H9 (cell line): ENCODE results near the gene PNRC2. TPM values are rescaled to one million over a fixed set of nuclear protein-coding genes. Genes with fewer than 3 reads are reported as not detected.
"Not testable (repeated sequence)": the region's sequence is repeated elsewhere in the genome, so short reads cannot be mapped to it uniquely, and the experiment has no call there.

ENCODE experiments used
- DNase-seq: peaks from one replicate; pipeline ENCODE4 v3.0.0-alpha.2; 2017
- H2AFZ ChIP-seq: one replicate; pipeline ENCODE4 v1.6.1; 2013; ENCODE audit warnings: mild to moderate bottlenecking, low read length, control low read depth, moderate library complexity
- H2AK5ac ChIP-seq: 2 replicates; pipeline ENCODE4 v1.6.1; 2013; ENCODE audit warnings: low read length, control low read depth, mixed read lengths; ENCODE audit not compliant: insufficient read length
- H2BK120ac ChIP-seq: one replicate; pipeline ENCODE4 v1.6.1; 2013; ENCODE audit warnings: low read depth, mild to moderate bottlenecking, low read length, control low read depth, inconsistent platforms; ENCODE audit not compliant: poor library complexity, severe bottlenecking
- H2BK12ac ChIP-seq: 2 replicates; pipeline ENCODE4 v1.6.1; 2013; ENCODE audit warnings: low read length, control low read depth, mixed read lengths, low read depth; ENCODE audit not compliant: insufficient read length
- H2BK15ac ChIP-seq: 2 replicates; pipeline ENCODE4 v1.6.1; 2013; ENCODE audit warnings: low read depth, low read length, control low read depth
- H2BK20ac ChIP-seq: one replicate; pipeline ENCODE4 v1.6.1; 2013; ENCODE audit warnings: low read depth, mild to moderate bottlenecking, low read length, control low read depth, inconsistent platforms; ENCODE audit not compliant: poor library complexity, severe bottlenecking
- H2BK5ac ChIP-seq: 2 replicates; pipeline ENCODE4 v1.6.1; 2013; ENCODE audit warnings: low read length, control low read depth, mixed read lengths; ENCODE audit not compliant: insufficient read length
- H3K14ac ChIP-seq: 2 replicates; pipeline ENCODE4 v1.6.1; 2013; ENCODE audit warnings: low read length, control low read depth; ENCODE audit not compliant: insufficient read depth
- H3K18ac ChIP-seq: 2 replicates; pipeline ENCODE4 v1.6.1; 2013; ENCODE audit warnings: low read depth, mild to moderate bottlenecking, mixed read lengths, low read length, control low read depth; ENCODE audit not compliant: insufficient read length
- H3K23ac ChIP-seq: 2 replicates; pipeline ENCODE4 v1.6.1; 2013; ENCODE audit warnings: low read length, control low read depth, mixed read lengths, low read depth; ENCODE audit not compliant: insufficient read length
- H3K23me2 ChIP-seq: 2 replicates; pipeline ENCODE4 v1.6.1; 2013; ENCODE audit warnings: low read depth, mild to moderate bottlenecking, mixed read lengths, low read length, control low read depth; ENCODE audit not compliant: insufficient read length, poor library complexity, severe bottlenecking
- H3K27ac ChIP-seq: 2 replicates; pipeline ENCODE4 v1.5.1; 2013; ENCODE audit warnings: low read length, control low read depth, mixed read lengths, low read depth; ENCODE audit not compliant: insufficient read length
- H3K27me3 ChIP-seq: 2 replicates; pipeline ENCODE4 v1.6.1; 2013; ENCODE audit warnings: low read length, control low read depth, inconsistent platforms; ENCODE audit not compliant: insufficient read depth
- H3K4ac ChIP-seq: 2 replicates; pipeline ENCODE4 v1.6.1; 2013; ENCODE audit warnings: low read depth, mild to moderate bottlenecking, control low read depth, inconsistent platforms, low read length, moderate library complexity
- H3K4me1 ChIP-seq: 2 replicates; pipeline ENCODE4 v1.6.1; 2013; ENCODE audit warnings: low read length, control low read depth, inconsistent platforms; ENCODE audit not compliant: insufficient read depth
- H3K4me2 ChIP-seq: 2 replicates; pipeline ENCODE4 v1.6.1; 2013; ENCODE audit warnings: low read length, control low read depth, mixed read lengths; ENCODE audit not compliant: insufficient read length, insufficient read depth
- H3K56ac ChIP-seq: 2 replicates; pipeline ENCODE4 v1.6.1; 2013; ENCODE audit warnings: low read depth, mild to moderate bottlenecking, mixed read lengths, low read length, control low read depth; ENCODE audit not compliant: insufficient read length
- H3K79me1 ChIP-seq: 2 replicates; pipeline ENCODE4 v1.6.1; 2013; ENCODE audit warnings: low read depth, mild to moderate bottlenecking, moderate library complexity, low read length, control low read depth, inconsistent platforms; ENCODE audit not compliant: insufficient read depth, poor library complexity, severe bottlenecking
- H3K79me2 ChIP-seq: 2 replicates; pipeline ENCODE4 v1.6.1; 2013; ENCODE audit warnings: low read length, control low read depth, inconsistent platforms; ENCODE audit not compliant: insufficient read depth
- H3K9ac ChIP-seq: 2 replicates; pipeline ENCODE4 v1.6.1; 2013; ENCODE audit warnings: low read length, control low read depth, mixed read lengths; ENCODE audit not compliant: insufficient read length; ENCODE audit errors: extremely low read depth
- H3K9me3 ChIP-seq: one replicate; pipeline ENCODE4 v1.6.1; 2013; ENCODE audit warnings: low read depth, low read length, inconsistent platforms; ENCODE audit not compliant: control insufficient read depth
- H3T11ph ChIP-seq: one replicate; pipeline ENCODE4 v1.6.1; 2013; ENCODE audit warnings: mild to moderate bottlenecking, low read length, control low read depth, inconsistent platforms
- H4K20me1 ChIP-seq: one replicate; pipeline ENCODE4 v1.6.1; 2013; ENCODE audit not compliant: control insufficient read depth, insufficient read length, insufficient read depth
- H4K5ac ChIP-seq: 2 replicates; pipeline ENCODE4 v1.6.1; 2013; ENCODE audit warnings: low read depth, mild to moderate bottlenecking, mixed read lengths, low read length, control low read depth; ENCODE audit not compliant: insufficient read length
- H4K8ac ChIP-seq: replicated peaks from 2 replicates; pipeline ENCODE4 v1.6.1; 2013; ENCODE audit warnings: low read length, control low read depth, mixed read lengths, low read depth; ENCODE audit not compliant: insufficient read length
- H4K91ac ChIP-seq: 2 replicates; pipeline ENCODE4 v1.6.1; 2013; ENCODE audit warnings: low read depth, mild to moderate bottlenecking, moderate library complexity, mixed read lengths, low read length, control low read depth; ENCODE audit not compliant: insufficient read length
- H3K27ac Mint-ChIP-seq, 3 experiments: 2 replicates in 2 of 3; 3 replicates in 1 of 3; pipeline ENCODE4 v1.8.0; 2020 to 2021; ENCODE audit warnings: mixed read lengths in 3 of 3, mild to moderate bottlenecking in 1 of 3, moderate library complexity in 1 of 3
- H3K27me3 Mint-ChIP-seq: 2 replicates; pipeline ENCODE4 v1.8.0; 2021; ENCODE audit warnings: low read depth, mild to moderate bottlenecking, moderate library complexity, mixed read lengths
- H3K36me3 Mint-ChIP-seq, 3 experiments: 2 replicates in 2 of 3; 3 replicates in 1 of 3; pipeline ENCODE4 v1.8.0; 2020 to 2021; ENCODE audit warnings: low read depth in 3 of 3, mixed read lengths in 3 of 3; ENCODE audit not compliant: insufficient read depth in 1 of 3
- H3K4me1 Mint-ChIP-seq, 2 experiments: 2 replicates each; pipeline ENCODE4 v1.8.0; 2020; ENCODE audit warnings: mixed read lengths in 2 of 2
- H3K4me3 Mint-ChIP-seq, 2 experiments: 2 replicates in 1 of 2; 3 replicates in 1 of 2; pipeline ENCODE4 v1.8.0; 2020 to 2021; ENCODE audit warnings: mild to moderate bottlenecking in 2 of 2, mixed read lengths in 2 of 2, moderate library complexity in 1 of 2
- H3K9me3 Mint-ChIP-seq, 2 experiments: 2 replicates in 1 of 2; 3 replicates in 1 of 2; pipeline ENCODE4 v1.8.0; 2020; ENCODE audit warnings: mild to moderate bottlenecking in 2 of 2, mixed read lengths in 2 of 2, moderate library complexity in 1 of 2
- CTCF ChIP-seq: fragments of 200-600 bp; sonication (generic); conservative IDR thresholded peaks from 3 replicates; pipeline ENCODE4 v1.8.0; 2021; ENCODE audit warnings: antibody characterized with exemption, mild to moderate bottlenecking
- WGBS: extraction: QIAGEN DNeasy Blood & Tissue Kit; methylation state at CpG from one replicate; pipeline ENCODE4 v1.1.7; 2013; ENCODE audit warnings: missing lambda C conversion rate, low lambda C conversion rate, mixed read lengths; ENCODE audit not compliant: insufficient read length; ENCODE audit errors: extremely low coverage; 5-methylcytosine and 5-hydroxymethylcytosine counted together
- total RNA-seq: library from RNA; stranded (reverse); gene quantifications from 2 replicates; pipeline ENCODE4 v1.2.1, GENCODE V29; 2021

The PNRC2 gene
- total RNA-seq, 1 experiment from 2014 or later = 87.6 TPM

GRCh38 chr1:23957096-23957495, 2.5 kb upstream of the PNRC2 start:
- Histone ChIP-seq H3K18ac (no peak overlapping the region), H3K4ac (no peak overlapping the region), H2BK5ac (no peak overlapping the region), H3K56ac (no peak overlapping the region), H4K8ac (no peak overlapping the region), H3K23me2 (peaks cover 3% of the 10 kb centered on the region), H3K9ac (no peak overlapping the region), H3K23ac (no peak overlapping the region), H2BK15ac (no peak overlapping the region), H3K79me2 (peaks cover 7% of the 10 kb centered on the region; the same call in 1 of the 2 replicates), H2BK120ac (no peak overlapping the region), H2BK12ac (no peak overlapping the region), H4K20me1 (no peaks in the 10 kb centered on the region), H3K27ac (no peak overlapping the region), H3K27me3 (no peaks in the 10 kb centered on the region), H3K9me3 (no peaks in the 10 kb centered on the region), H2AK5ac (no peak overlapping the region), H4K5ac (no peak overlapping the region), H2AFZ (no peak overlapping the region), H2BK20ac (no peak overlapping the region), H3K4me2 (no peak overlapping the region), H3K4me1 (0 out of 2 replicates have a peak, but pooled peaks cover 4% of the 10 kb centered on the region), H3K79me1 (no peaks in the 10 kb centered on the region), H3T11ph (no peak overlapping the region), H4K91ac (no peak overlapping the region), H3K14ac (no peak overlapping the region)
- H3K27ac Mint-ChIP-seq = no peak overlapping the region; a peak in 1 of 7 replicates
- no peak overlapping the region for H3K4me3 Mint-ChIP-seq
- peaks cover 33 to 35% of the 10 kb centered on the region in 2 experiments for H3K4me1 Mint-ChIP-seq
- H3K9me3 Mint-ChIP-seq = no peaks in the 10 kb centered on the region
- no peak for TF ChIP-seq CTCF
- H3K36me3 Mint-ChIP-seq = peaks cover 17 to 21% (median 20%) of the 10 kb centered on the region in 3 experiments; a peak in 6 of 7 replicates
- WGBS = no CpG with 5 or more reads among the region's 7 CpGs
- no peak for DNase-seq
- H3K27me3 Mint-ChIP-seq = no peaks in the 10 kb centered on the region; the same call in 1 of the 2 replicates

- Histone ChIP-seq H3K27ac (peak overlapping the region; percentile 16), H3K4me2 (peak overlapping the region; percentile 72)
- Mint-ChIP-seq H3K4me3 (peak overlapping the region; percentile 89 to 97), H3K27ac (peak overlapping the region in 2 of 3 experiments; percentile 95 to 100; a peak in 3 of 7 replicates), H3K36me3 (peaks cover 17 to 24% (median 20%) of the 10 kb centered on the region in 3 experiments; a peak in 6 of 7 replicates), H3K4me1 (peaks cover 33 to 35% of the 10 kb centered on the region in 2 experiments)
- H2BK15ac ChIP-seq, H4K5ac ChIP-seq, H2AFZ ChIP-seq, H2BK120ac ChIP-seq, H3K79me2 ChIP-seq, H3K4ac ChIP-seq, H3K27me3 Mint-ChIP-seq, H2BK5ac ChIP-seq, H3K9ac ChIP-seq, H4K91ac ChIP-seq, H3T11ph ChIP-seq, H4K20me1 ChIP-seq, H3K4me1 ChIP-seq, H3K23ac ChIP-seq, H3K9me3 ChIP-seq, H2BK12ac ChIP-seq, H2AK5ac ChIP-seq, H3K23me2 ChIP-seq, H3K79me1 ChIP-seq, H3K18ac ChIP-seq, H3K9me3 Mint-ChIP-seq, H3K14ac ChIP-seq, H2BK20ac ChIP-seq, H3K27me3 ChIP-seq, DNase-seq, H4K8ac ChIP-seq, H3K56ac ChIP-seq: not testable (repeated sequence)
- 100% methylated on average over 1 of the region's 19 CpGs for WGBS
These were observed 1.4 kb upstream of the PNRC2 start for GRCh38 chr1:23958040-23958809.
